Stimulated activated CD8-positive, alpha-beta memory T cell treated with anti-CD3 and anti-CD28 coated beads, Interleukin-12 subunit alpha, Interleukin-12 subunit beta, amount 100 ng/mL, for 4 hours (primary cell): ENCODE results near the gene SCG5.
"Not testable (repeated sequence)": the region's sequence is repeated elsewhere in the genome, so short reads cannot be mapped to it uniquely, and the experiment has no call there.

ENCODE experiments used
- DNase-seq: peaks from one replicate; pipeline ENCODE4 v3.0.0-alpha.2; 2020; ENCODE audit warnings: low read depth

SCG5 gene

GRCh38 chr15:32641517-32642059, at the start of gene SCG5:
TSS of gene SCG5 (plus strand) at chr15:32641710. CDS start at chr15:32643593, 1,883 bp downstream.
- DNase-seq, result no peak

GRCh38 chr15:32593151-32593550, 48.4 kb upstream of the SCG5 start, which contains the start of gene GOLGA8N:
TSS of gene GOLGA8N (plus strand) at chr15:32593456.
- DNase-seq, result not testable (repeated sequence)

GRCh38 chr15:32609518-32609917, 32.0 kb upstream of the SCG5 start:
- not testable (repeated sequence) for DNase-seq

GRCh38 chr15:32610719-32611118, 30.8 kb upstream of the SCG5 start:
- not testable (repeated sequence) for DNase-seq

GRCh38 chr15:32614712-32615050, 26.8 kb upstream of the SCG5 start:
- not testable (repeated sequence) for DNase-seq

- peak; percentile 65 for DNase-seq
Observed at GRCh38 chr15:32615051-32615870, 26.2 kb upstream of the SCG5 start, which contains the start of gene ARHGAP11A. TSS of gene ARHGAP11A (plus strand) at chr15:32615504. CDS start at chr15:32616212, 708 bp downstream.

- DNase-seq, result not testable (repeated sequence)
Observed at GRCh38 chr15:32615871-32616426, 25.6 kb upstream of the SCG5 start.

- no peak for DNase-seq
Observed at GRCh38 chr15:32636410-32636809, 5.1 kb upstream of the SCG5 start.

GRCh38 chr15:32636908-32637567, 4.5 kb upstream of the SCG5 start:
- no peak for DNase-seq

- no peak for DNase-seq
Observed at GRCh38 chr15:32637704-32638103, 3.8 kb upstream of the SCG5 start.

GRCh38 chr15:32642667-32643435, 1.3 kb downstream of the SCG5 start:
- no peak for DNase-seq

GRCh38 chr15:32643907-32644445, 2.5 kb downstream of the SCG5 start:
- DNase-seq, result no peak

- DNase-seq, result no peak
Observed at GRCh38 chr15:32646291-32646690, 4.8 kb downstream of the SCG5 start.

- DNase-seq, result no peak
Observed at GRCh38 chr15:32649342-32649741, 7.8 kb downstream of the SCG5 start.

- no peak for DNase-seq
Observed at GRCh38 chr15:32651229-32651837, 9.8 kb downstream of the SCG5 start.

- DNase-seq, result no peak
Observed at GRCh38 chr15:32652178-32652577, 10.7 kb downstream of the SCG5 start.

- DNase-seq, result no peak
Observed at GRCh38 chr15:32656091-32656490, 14.6 kb downstream of the SCG5 start.

GRCh38 chr15:32656496-32656895, 15.0 kb downstream of the SCG5 start:
- DNase-seq, result no peak

- no peak for DNase-seq
Observed at GRCh38 chr15:32657198-32657883, 15.8 kb downstream of the SCG5 start.

- DNase-seq, result no peak
Observed at GRCh38 chr15:32657941-32658340, 16.4 kb downstream of the SCG5 start.
